Ovary (tissue), 9 donors: ENCODE results near the gene MTRFR. TPM values are rescaled to one million over a fixed set of nuclear protein-coding genes. Genes with fewer than 3 reads are reported as not detected.
"Not testable (repeated sequence)": the region's sequence is repeated elsewhere in the genome, so short reads cannot be mapped to it uniquely, and the experiment has no call there.

Experiments
- DNase-seq, 5 donors: peaks; one replicate each; pipeline ENCODE4 v3.0.0-alpha.2; 2019 to 2020
- H3K27ac ChIP-seq, 2 donors: fragments of 200-600 bp; one replicate each; pipeline versions ENCODE4 v1.5.1 to v1.8.0; 2019 to 2022
- H3K27me3 ChIP-seq: fragments of 200-600 bp; one replicate; pipeline ENCODE4 v1.8.0; 2022
- H3K36me3 ChIP-seq: fragments of 200-600 bp; sonication (generic); one replicate; pipeline ENCODE4 v1.5.1; 2019
- H3K4me1 ChIP-seq: one replicate; pipeline ENCODE4 v1.8.1; 2013; ENCODE audit warnings: mild to moderate bottlenecking, moderate library complexity; ENCODE audit not compliant: insufficient read depth
- H3K4me3 ChIP-seq: fragments of 200-600 bp; sonication (generic); one replicate; pipeline ENCODE4 v1.5.1; 2017
- H3K9me3 ChIP-seq, 2 donors: fragments of 200-600 bp in 1 of 2; sonication (generic) in 1 of 2; one replicate each; pipeline versions ENCODE4 v1.5.1 to v1.8.1; 2013 to 2019; ENCODE audit warnings: mild to moderate bottlenecking in 1 of 2, moderate library complexity in 1 of 2
- CTCF ChIP-seq, 3 donors: fragments of 450-650 bp in 2 of 3; fragments of 200-600 bp in 1 of 3; IDR thresholded peaks; one replicate each; pipeline versions ENCODE4 v1.5.1 to v1.8.0; 2016 to 2022; ENCODE audit warnings: antibody characterized with exemption in 3 of 3, mild to moderate bottlenecking in 1 of 3
- EP300 ChIP-seq: sonication (generic); formaldehyde crosslinking; IDR thresholded peaks from one replicate; pipeline ENCODE4 v1.6.1; 2017; ENCODE audit warnings: antibody characterized with exemption
- POLR2A ChIP-seq: fragments of 450-650 bp; IDR thresholded peaks from one replicate; pipeline ENCODE4 v1.6.1; 2017; ENCODE audit warnings: antibody characterized with exemption, mild to moderate bottlenecking, moderate library complexity
- WGBS, 3 donors: extraction: QIAGEN DNeasy Blood & Tissue Kit in 1 of 3; methylation state at CpG; one replicate each; pipeline versions ENCODE4 v1.1.5 to v1.1.7; 2013 to 2017; 5-methylcytosine and 5-hydroxymethylcytosine counted together
- intact Hi-C, 4 donors: fragments of 100-400 bp; cut with DNase I; formaldehyde crosslinking; loops; one replicate each; pipeline versions ENCODE4 v1.11.0 to v1.15.1; 2022 to 2023
- polyA plus RNA-seq, 2 donors: library from polyadenylated mRNA; stranded (reverse); fragments of 200-250 nt in 1 of 2; fragments of 350-450 nt in 1 of 2; fragmentation: Illumina TruSeq in 1 of 2; extraction: RNeasy Lipid Tissue Mini Kit (QIAGEN cat#74804) in 1 of 2; gene quantifications; one replicate each; pipeline ENCODE4 v1.2.3, GENCODE V29; 2013 to 2014
- total RNA-seq, 7 donors: library from RNA; depleted of rRNA in 2 of 7; stranded (reverse); fragments of >200 nt in 2 of 7; fragmentation: NEBNext Ultra II Directional in 3 of 7; extraction: Animal tissue kit (Norgen Biotek cat#: 25700) in 3 of 7; gene quantifications; one replicate each; pipeline versions ENCODE4 v1.1.0 to v1.2.4, GENCODE V29; 2016 to 2023
- donor health status: DM: no; HTN: no; CAD: no; lungs with moderate emphysema.
- donor health status: DM: no; HTN: no; CAD: no.
- donor health status: Bipolar disorder and iron deficiency.
- donor health status: DM: yes; HTN: yes; CAD: no.
- donor health status: DM: no; HTN: no; CAD: no.
- donor health status: DM: yes; HTN: yes; CAD: no.

Gene MTRFR
- total and polyA plus RNA-seq, 9 donors: 13.4 to 21.2 (median 17.5) TPM

- 76 to 80% (median 77%) methylated on average over 6 of the region's 6 CpGs for WGBS, 3 donors
- DNase-seq: no peak
- intact Hi-C loops: loop anchor here in 3 of 4 donors (5.0 to 10.0 kb wide), 4 partner anchors 194 to 377 kb away; partner anchors contain the start of gene ARL6IP4 (in 2 of the 3)
- H3K9me3 ChIP-seq: no peaks in the 10 kb centered on the region
- no peak for TF ChIP-seq CTCF (IDR thresholded peaks at IDR 0.05)
- no peak for TF ChIP-seq EP300
- no peak for TF ChIP-seq POLR2A
- no peak overlapping the region for H3K27ac ChIP-seq
- H3K4me3 ChIP-seq: no peak overlapping the region
- H3K27me3 ChIP-seq: no peaks in the 10 kb centered on the region
- H3K36me3 ChIP-seq: no peaks in the 10 kb centered on the region
- H3K4me1 ChIP-seq: peaks cover 7% of the 10 kb centered on the region
These were observed 5.7 kb downstream of the MTRFR start for GRCh38 chr12:123238961-123239360.

- WGBS, 3 donors: 43 to 49% (median 43%) methylated on average over 11 of the region's 11 CpGs
- no peak overlapping the region for H3K27ac ChIP-seq
- DNase-seq: no peak
These were observed 9.1 kb downstream of the MTRFR start for GRCh38 chr12:123242116-123242904.

GRCh38 chr12:123243671-123244262, 10.5 kb downstream of the MTRFR start:
- TF ChIP-seq CTCF (IDR thresholded peaks at IDR 0.05) (no peak), EP300 (no peak), POLR2A (no peak)
- Histone ChIP-seq H3K27ac (no peak overlapping the region), H3K4me1 (no peaks in the 10 kb centered on the region), H3K27me3 (no peaks in the 10 kb centered on the region), H3K4me3 (no peak overlapping the region), H3K9me3 (no peaks in the 10 kb centered on the region), H3K36me3 (no peaks in the 10 kb centered on the region)
- no peak for DNase-seq
- intact Hi-C loops: loop anchor here in 1 of 4 donors (10.0 kb wide), 1 partner anchor 379 kb away; no protein-coding TSS in a partner anchor
- 76 to 81% (median 79%) methylated on average over 7 of the region's 7 CpGs for WGBS, 3 donors

More at GRCh38 chr12:123242116-123242904, 9.1 kb downstream of the MTRFR start:
- Histone ChIP-seq H3K4me1 (no peaks in the 10 kb centered on the region), H3K9me3 (no peaks in the 10 kb centered on the region), H3K27me3 (no peaks in the 10 kb centered on the region), H3K36me3 (no peaks in the 10 kb centered on the region), H3K4me3 (no peak overlapping the region)
- no peak for TF ChIP-seq POLR2A
- no peak for TF ChIP-seq EP300
- no peak for TF ChIP-seq CTCF (IDR thresholded peaks at IDR 0.05)
- intact Hi-C loops: loop anchor here in 1 of 4 donors (10.0 kb wide), 1 partner anchor 378 kb away; no protein-coding TSS in a partner anchor

GRCh38 chr12:123245678-123246077, 12.4 kb downstream of the MTRFR start:
- intact Hi-C loops: loop anchor here in 1 of 4 donors (10.0 kb wide), 1 partner anchor 381 kb away; no protein-coding TSS in a partner anchor
- no peak overlapping the region for H3K4me3 ChIP-seq
- peaks cover under 1% of the 10 kb centered on the region for H3K4me1 ChIP-seq
- no peak overlapping the region for H3K27ac ChIP-seq
- H3K36me3 ChIP-seq: no peaks in the 10 kb centered on the region
- DNase-seq: no peak
- 89 to 92% (median 91%) methylated on average over 3 of the region's 3 CpGs for WGBS, 3 donors
- no peaks in the 10 kb centered on the region for H3K27me3 ChIP-seq
- no peaks in the 10 kb centered on the region for H3K9me3 ChIP-seq
- no peak for TF ChIP-seq CTCF (IDR thresholded peaks at IDR 0.05)
- no peak for TF ChIP-seq EP300
- no peak for TF ChIP-seq POLR2A

GRCh38 chr12:123248129-123248528, 14.9 kb downstream of the MTRFR start:
- not testable (repeated sequence) for H3K27ac ChIP-seq, H3K9me3 ChIP-seq, H3K27me3 ChIP-seq, DNase-seq, H3K4me3 ChIP-seq, H3K4me1 ChIP-seq, H3K36me3 ChIP-seq
- whole genome bisulfite sequencing, 3 donors: 90 to 98% (median 96%) methylated on average over 2 of the region's 2 CpGs
- intact Hi-C loops: loop anchor here in 1 of 4 donors (10.0 kb wide), 1 partner anchor 383 kb away; no protein-coding TSS in a partner anchor

- H3K27ac ChIP-seq, H3K4me3 ChIP-seq, H3K27me3 ChIP-seq, H3K4me1 ChIP-seq, H3K36me3 ChIP-seq, H3K9me3 ChIP-seq: not testable (repeated sequence)
- DNase-seq: peak in 1 of 5 donors; percentile 20
- intact Hi-C loops: loop anchor here in 1 of 4 donors (10.0 kb wide), 1 partner anchor 384 kb away; no protein-coding TSS in a partner anchor
- WGBS, 3 donors: 96 to 98% (median 98%) methylated on average over 23 to 26 of the region's 26 CpGs
These were observed 15.9 kb downstream of the MTRFR start for GRCh38 chr12:123248996-123249741.
